K562 (cell line): ENCODE measurements around the gene ATP6V1G2. TPM values are rescaled to one million over a fixed set of nuclear protein-coding genes. Genes with fewer than 3 reads are reported as not detected.
A peak's percentile ranks its signal among the peaks of the same experiment; 100 is the strongest.

ENCODE experiments used
- ARID4B ChIP-seq: sonication (generic); formaldehyde crosslinking; IDR thresholded peaks from 2 replicates; pipeline ENCODE4 v1.8.0; 2022; ENCODE audit warnings: mild to moderate bottlenecking, missing genetic modification reagents
- ELF1 ChIP-seq: fragments of 200-800 bp; sonication (Bioruptor generic); IDR thresholded peaks from 2 replicates; pipeline ENCODE4 v1.6.1; 2016; ENCODE audit warnings: missing genetic modification characterization, missing compliant biosample characterization
- FOSL1 ChIP-seq: fragments of 200-800 bp; sonication (Bioruptor generic); conservative IDR thresholded peaks from 2 replicates; pipeline ENCODE4 v1.6.1; 2016; ENCODE audit warnings: missing genetic modification characterization, missing compliant biosample characterization
- HNRNPL ChIP-seq: fragments of 200-400 bp; formaldehyde crosslinking; IDR thresholded peaks from 2 replicates; pipeline ENCODE4 v1.6.1; 2017; ENCODE audit warnings: low read depth, mild to moderate bottlenecking, low read length
- KAT7 ChIP-seq: sonication (generic); formaldehyde crosslinking; IDR thresholded peaks from 2 replicates; pipeline ENCODE4 v1.8.0; 2022; ENCODE audit warnings: missing genetic modification reagents, mild to moderate bottlenecking, borderline replicate concordance
- L3MBTL2 ChIP-seq: fragments of 450-650 bp; IDR thresholded peaks from 2 replicates; pipeline ENCODE4 v1.6.1; 2016; ENCODE audit warnings: mild to moderate bottlenecking, moderate library complexity
- NR2C2 ChIP-seq, 2 experiments: fragments of 200-800 bp in 1 of 2; sonication (Bioruptor generic) in 1 of 2; sonication (generic) in 1 of 2; formaldehyde crosslinking in 1 of 2; IDR thresholded peaks; 2 replicates each; pipeline versions ENCODE4 v1.6.1 to v1.8.0; 2016 to 2022; ENCODE audit warnings: mild to moderate bottlenecking in 1 of 2, missing compliant biosample characterization in 1 of 2, missing genetic modification characterization in 1 of 2, missing genetic modification reagents in 1 of 2
- POLR2G ChIP-seq: fragments of 200-400 bp; formaldehyde crosslinking; IDR thresholded peaks from 2 replicates; pipeline ENCODE4 v1.6.1; 2017; ENCODE audit warnings: low read depth, mild to moderate bottlenecking, antibody characterized with exemption, low read length, moderate library complexity
- POLR3A ChIP-seq: IDR thresholded peaks from 2 replicates; pipeline ENCODE4 v1.6.1; 2011; ENCODE audit warnings: borderline replicate concordance, mild to moderate bottlenecking, moderate library complexity; ENCODE audit not compliant: insufficient read length, insufficient read depth; ENCODE audit errors: extremely low read depth
- RBFOX2 ChIP-seq: fragments of 200-400 bp; formaldehyde crosslinking; IDR thresholded peaks from 2 replicates; pipeline ENCODE4 v1.6.1; 2017; ENCODE audit warnings: low read depth, mild to moderate bottlenecking, low read length, moderate library complexity
- TCF7 ChIP-seq: sonication (generic); IDR thresholded peaks from 2 replicates; pipeline ENCODE4 v1.6.1; 2016; ENCODE audit warnings: antibody characterized with exemption, borderline replicate concordance
- ZFPM2 ChIP-seq: fragments of 250-450 bp; sonication (Bioruptor Pico); IDR thresholded peaks from 2 replicates; pipeline ENCODE4 v1.5.1; 2022; ENCODE audit warnings: mild to moderate bottlenecking
- polyA plus RNA-seq, 8 experiments: library from polyadenylated mRNA; depleted of rRNA in 4 of 8; stranded (reverse) in 5 of 8; unstranded in 3 of 8; fragments of >200 nt; fragmentation: Nextera tagmentation in 2 of 8; fragmentation: Illumina TruSeq in 1 of 8; extraction: Ambion mirVana in 2 of 8; extraction: Trizol in 1 of 8; gene quantifications; 2 replicates each; pipeline versions ENCODE4 v1.2.1 to v1.2.3, GENCODE V29; 2011 to 2014; ENCODE audit warnings: inconsistent platforms in 1 of 8, missing spikeins in 1 of 8
- total RNA-seq, 7 experiments: library from RNA; depleted of rRNA in 6 of 7; stranded (reverse); fragments of >200 nt in 6 of 7; fragmentation: Illumina TruSeq in 2 of 7; extraction: Trizol in 2 of 7; gene quantifications; 2 replicates each; pipeline versions ENCODE4 v1.2.1 to v1.2.3, GENCODE V29; 2011 to 2021; ENCODE audit warnings: low replicate concordance in 1 of 7
- TF ChIP-seq, protein P1 (sequence below): sonication (generic); formaldehyde crosslinking; IDR thresholded peaks from 2 replicates; pipeline ENCODE4 v1.4.0; 2020; ENCODE audit warnings: mild to moderate bottlenecking, missing genetic modification reagents
- TF ChIP-seq, protein P2 (sequence below): conservative IDR thresholded peaks from 2 replicates; pipeline ENCODE4 v1.6.1; 2011; ENCODE audit warnings: low read depth, mild to moderate bottlenecking, low read length; ENCODE audit not compliant: control insufficient read depth
- TF ChIP-seq, protein P3 (sequence below): fragments of 200-800 bp; sonication (Bioruptor generic); IDR thresholded peaks from 2 replicates; pipeline ENCODE4 v1.6.1; 2017; ENCODE audit warnings: missing genetic modification characterization, missing compliant biosample characterization

ATP6V1G2 gene
- total and polyA plus RNA-seq, 9 of the 15 experiments (the other 6 are each of a cell fraction or from before 2014, with no cell fraction given), result 0.14 to 1.5 (median 0.33) TPM

DNA sequence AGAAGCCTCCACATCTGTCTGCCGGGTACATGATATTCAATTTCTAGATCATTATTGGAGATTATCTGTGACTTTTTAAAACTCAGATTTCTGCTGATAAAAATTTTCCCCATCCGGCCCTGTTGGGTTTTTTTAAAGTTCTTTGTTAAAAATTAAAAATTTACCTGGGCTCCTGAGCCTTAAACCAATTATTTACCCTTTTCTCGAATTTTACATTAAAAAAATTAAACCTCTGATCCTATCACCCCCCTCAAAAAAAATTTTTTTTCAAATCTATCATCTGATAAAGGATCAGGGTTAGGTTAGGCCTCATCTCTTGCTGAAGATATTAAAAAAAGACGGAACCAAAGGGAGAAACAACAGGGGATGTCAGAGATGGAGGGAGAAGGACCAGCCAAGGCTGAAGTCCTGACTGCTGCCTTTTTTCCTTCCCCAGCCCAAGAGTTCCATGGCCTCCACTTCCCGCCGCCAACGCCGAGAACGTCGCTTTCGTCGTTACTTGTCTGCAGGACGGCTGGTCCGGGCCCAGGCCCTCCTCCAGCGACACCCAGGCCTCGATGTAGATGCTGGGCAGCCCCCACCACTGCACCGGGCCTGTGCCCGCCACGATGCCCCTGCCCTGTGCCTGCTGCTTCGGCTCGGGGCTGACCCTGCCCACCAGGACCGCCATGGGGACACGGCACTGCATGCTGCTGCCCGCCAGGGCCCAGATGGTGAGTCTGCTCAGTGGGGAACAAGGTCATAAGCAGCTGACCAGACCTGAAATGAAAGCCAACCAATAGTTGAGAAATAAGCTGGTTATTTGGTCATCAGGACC, 1.5 kb upstream of the ATP6V1G2 start (continued):
- TF ChIP-seq RBFOX2 (peak; percentile 77), ELF1 (0 out of 2 replicates have a peak, but pooled peaks have one; percentile 23), ARID4B (CRISPR knock-in tag) (peak; percentile 76), L3MBTL2 (peak; percentile 61; the same call in 1 of the 2 replicates), KAT7 (CRISPR knock-in tag) (peak; percentile 69; the same call in 1 of the 2 replicates), NR2C2 (CRISPR knock-in tag; IDR thresholded peaks at IDR 0.05) (peak; percentile 59; the same call in 1 of the 2 replicates), NR2C2 (tag; IDR thresholded peaks at IDR 0.05) (peak; percentile 83; the same call in 1 of the 2 replicates), POLR3A (no peak), TCF7 (no peak), FOSL1 (tag) (peak; percentile 51; the same call in 1 of the 2 replicates), HNRNPL (0 out of 2 replicates have a peak, but pooled peaks have one; percentile 76), POLR2G (peak; percentile 77), ZFPM2 (CRISPR knock-in tag) (no peak)
- TF ChIP-seq, protein P1, sequence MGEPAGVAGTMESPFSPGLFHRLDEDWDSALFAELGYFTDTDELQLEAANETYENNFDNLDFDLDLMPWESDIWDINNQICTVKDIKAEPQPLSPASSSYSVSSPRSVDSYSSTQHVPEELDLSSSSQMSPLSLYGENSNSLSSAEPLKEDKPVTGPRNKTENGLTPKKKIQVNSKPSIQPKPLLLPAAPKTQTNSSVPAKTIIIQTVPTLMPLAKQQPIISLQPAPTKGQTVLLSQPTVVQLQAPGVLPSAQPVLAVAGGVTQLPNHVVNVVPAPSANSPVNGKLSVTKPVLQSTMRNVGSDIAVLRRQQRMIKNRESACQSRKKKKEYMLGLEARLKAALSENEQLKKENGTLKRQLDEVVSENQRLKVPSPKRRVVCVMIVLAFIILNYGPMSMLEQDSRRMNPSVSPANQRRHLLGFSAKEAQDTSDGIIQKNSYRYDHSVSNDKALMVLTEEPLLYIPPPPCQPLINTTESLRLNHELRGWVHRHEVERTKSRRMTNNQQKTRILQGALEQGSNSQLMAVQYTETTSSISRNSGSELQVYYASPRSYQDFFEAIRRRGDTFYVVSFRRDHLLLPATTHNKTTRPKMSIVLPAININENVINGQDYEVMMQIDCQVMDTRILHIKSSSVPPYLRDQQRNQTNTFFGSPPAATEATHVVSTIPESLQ (CRISPR knock-in tag), result 0 out of 2 replicates have a peak, but pooled peaks have one; percentile 47
- TF ChIP-seq, protein P2, sequence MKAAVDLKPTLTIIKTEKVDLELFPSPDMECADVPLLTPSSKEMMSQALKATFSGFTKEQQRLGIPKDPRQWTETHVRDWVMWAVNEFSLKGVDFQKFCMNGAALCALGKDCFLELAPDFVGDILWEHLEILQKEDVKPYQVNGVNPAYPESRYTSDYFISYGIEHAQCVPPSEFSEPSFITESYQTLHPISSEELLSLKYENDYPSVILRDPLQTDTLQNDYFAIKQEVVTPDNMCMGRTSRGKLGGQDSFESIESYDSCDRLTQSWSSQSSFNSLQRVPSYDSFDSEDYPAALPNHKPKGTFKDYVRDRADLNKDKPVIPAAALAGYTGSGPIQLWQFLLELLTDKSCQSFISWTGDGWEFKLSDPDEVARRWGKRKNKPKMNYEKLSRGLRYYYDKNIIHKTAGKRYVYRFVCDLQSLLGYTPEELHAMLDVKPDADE, result 0 out of 2 replicates have a peak, but pooled peaks have one; percentile 22
- TF ChIP-seq, protein P3, sequence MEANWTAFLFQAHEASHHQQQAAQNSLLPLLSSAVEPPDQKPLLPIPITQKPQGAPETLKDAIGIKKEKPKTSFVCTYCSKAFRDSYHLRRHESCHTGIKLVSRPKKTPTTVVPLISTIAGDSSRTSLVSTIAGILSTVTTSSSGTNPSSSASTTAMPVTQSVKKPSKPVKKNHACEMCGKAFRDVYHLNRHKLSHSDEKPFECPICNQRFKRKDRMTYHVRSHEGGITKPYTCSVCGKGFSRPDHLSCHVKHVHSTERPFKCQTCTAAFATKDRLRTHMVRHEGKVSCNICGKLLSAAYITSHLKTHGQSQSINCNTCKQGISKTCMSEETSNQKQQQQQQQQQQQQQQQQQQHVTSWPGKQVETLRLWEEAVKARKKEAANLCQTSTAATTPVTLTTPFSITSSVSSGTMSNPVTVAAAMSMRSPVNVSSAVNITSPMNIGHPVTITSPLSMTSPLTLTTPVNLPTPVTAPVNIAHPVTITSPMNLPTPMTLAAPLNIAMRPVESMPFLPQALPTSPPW (CRISPR knock-in tag), result peak; percentile 51; the same call in 1 of the 2 replicates
